Keratinocyte (primary cell): ENCODE results near the gene LRRC52. TPM values are rescaled to one million over a fixed set of nuclear protein-coding genes. Genes with fewer than 3 reads are reported as not detected.

Source experiments
- DNase-seq: peaks from one replicate; pipeline ENCODE4 v3.0.0-alpha.2; 2011; ENCODE audit warnings: low read depth, missing footprints, low spot score
- FAIRE-seq: peaks from 2 replicates; lab custom pipeline; 2011; peaks lifted over from hg19 to GRCh38; lab: Jason Lieb, UNC
- H2AFZ ChIP-seq: 2 replicates; pipeline ENCODE4 v1.6.0; 2012; ENCODE audit warnings: low read length, control low read depth, inconsistent platforms; ENCODE audit not compliant: control insufficient read depth
- H3K27ac ChIP-seq: 2 replicates; pipeline ENCODE4 v1.5.1; 2011; ENCODE audit warnings: low read length; ENCODE audit not compliant: control insufficient read depth, insufficient read depth
- H3K27me3 ChIP-seq: 3 replicates; pipeline ENCODE4 v1.6.0; 2011; ENCODE audit warnings: low read length; ENCODE audit not compliant: control insufficient read depth, insufficient read depth; ENCODE audit errors: extremely low read depth
- H3K36me3 ChIP-seq, 2 experiments: 2 replicates in 1 of 2; 3 replicates in 1 of 2; pipeline ENCODE4 v1.5.1; 2011; ENCODE audit warnings: low read length in 2 of 2, mild to moderate bottlenecking in 1 of 2; ENCODE audit not compliant: control insufficient read depth in 2 of 2, insufficient read depth in 2 of 2; ENCODE audit errors: extremely low read depth in 1 of 2
- H3K4me1 ChIP-seq: 3 replicates; pipeline ENCODE4 v1.5.1; 2011; ENCODE audit warnings: low read length; ENCODE audit not compliant: control insufficient read depth, insufficient read depth; ENCODE audit errors: extremely low read depth
- H3K4me2 ChIP-seq: 3 replicates; pipeline ENCODE4 v1.6.0; 2011; ENCODE audit warnings: low read depth, low read length; ENCODE audit not compliant: control insufficient read depth, insufficient read depth; ENCODE audit errors: extremely low read depth
- H3K4me3 ChIP-seq, 3 experiments: fragments of 200-600 bp in 1 of 3; sonication (generic) in 1 of 3; 2 replicates in 2 of 3; 3 replicates in 1 of 3; pipeline ENCODE4 v1.5.1; 2011 to 2016; ENCODE audit warnings: low read length in 3 of 3, mild to moderate bottlenecking in 3 of 3, control low read depth in 2 of 3, inconsistent platforms in 1 of 3, low read depth in 1 of 3, mixed read lengths in 1 of 3, mixed run types in 1 of 3, moderate library complexity in 1 of 3; ENCODE audit not compliant: control insufficient read depth in 2 of 3, insufficient read depth in 2 of 3; ENCODE audit errors: extremely low read depth in 1 of 3
- H3K79me2 ChIP-seq: 2 replicates; pipeline ENCODE4 v1.6.0; 2012; ENCODE audit warnings: low read length; ENCODE audit not compliant: control insufficient read depth, insufficient read depth
- H3K9ac ChIP-seq: 3 replicates; pipeline ENCODE4 v1.6.0; 2011; ENCODE audit warnings: low read length; ENCODE audit not compliant: control insufficient read depth, insufficient read depth; ENCODE audit errors: extremely low read depth
- H3K9me1 ChIP-seq: 3 replicates; pipeline ENCODE4 v1.6.0; 2011; ENCODE audit warnings: low read length; ENCODE audit not compliant: control insufficient read depth, insufficient read depth; ENCODE audit errors: extremely low read depth
- H3K9me3 ChIP-seq: 2 replicates; pipeline ENCODE4 v1.5.1; 2012; ENCODE audit warnings: low read depth, low read length; ENCODE audit not compliant: control insufficient read depth
- H4K20me1 ChIP-seq: 3 replicates; pipeline ENCODE4 v1.6.0; 2011; ENCODE audit warnings: low read length; ENCODE audit not compliant: control insufficient read depth, insufficient read depth; ENCODE audit errors: extremely low read depth
- CTCF ChIP-seq, 3 experiments: IDR thresholded peaks in 1 of 3; conservative IDR thresholded peaks in 1 of 3; optimal IDR thresholded peaks in 1 of 3; 2 replicates in 2 of 3; 3 replicates in 1 of 3; pipeline versions ENCODE3 to v1.5.1; 2011; ENCODE audit warnings: low read length in 3 of 3, mild to moderate bottlenecking in 3 of 3, moderate library complexity in 2 of 3, control low read depth in 1 of 3, inconsistent platforms in 1 of 3; ENCODE audit not compliant: insufficient read depth in 2 of 3; ENCODE audit errors: extremely low read depth in 1 of 3
- EZH2 ChIP-seq: IDR thresholded peaks from one replicate; pipeline ENCODE4 v1.6.1; 2012; ENCODE audit warnings: inconsistent platforms, mild to moderate bottlenecking, low read length, moderate library complexity
- dilution Hi-C: fragments of 300-500 bp; cut with MboI; formaldehyde crosslinking; loops from one replicate; pipeline ENCODE4 v1.7.0; 2020; ENCODE audit warnings: low sequenced_read_pairs; ENCODE audit not compliant: extremely low pct_ligation_motif_present
- polyA plus RNA-seq, 5 experiments: library from polyadenylated mRNA; depleted of rRNA in 3 of 5; stranded (reverse) in 3 of 5; stranded (forward) in 1 of 5; unstranded in 1 of 5; fragments of >200 nt; gene quantifications; 1 replicate in 1 of 5; 2 replicates in 3 of 5; 3 replicates in 1 of 5; pipeline versions ENCODE4 v1.2.1 to v1.2.3, GENCODE V29; 2011 to 2012; ENCODE audit warnings: missing spikeins in 2 of 5, low read depth in 1 of 5, low replicate concordance in 1 of 5

Gene LRRC52
- polyA plus RNA-seq, 1 donor (not counting 4 experiments of a cell fraction or from before 2014, with no cell fraction given): not detected

GRCh38 chr1:165575468-165576099 lies 31.8 kb downstream of the LRRC52 start:
- no peak overlapping the region for H3K27ac ChIP-seq
- no peak overlapping the region for H3K9ac ChIP-seq
- H3K4me1 ChIP-seq: peaks cover 4% of the 10 kb centered on the region
- DNase-seq (no peak), FAIRE-seq (no peak)
- H3K27me3 ChIP-seq: peaks cover 3% of the 10 kb centered on the region
- H3K9me1 ChIP-seq: no peaks in the 10 kb centered on the region
- no peak for TF ChIP-seq CTCF (optimal IDR thresholded peaks at IDR 0.05 in 1 of 3, IDR thresholded peaks at IDR 0.05 in 1 of 3, conservative IDR thresholded peaks at IDR 0.05 in 1 of 3; ENCODE audit: extremely low read depth in 1 of 3, insufficient read depth in 2 of 3, low read length in 3 of 3)
- no peak for TF ChIP-seq EZH2
- no peak overlapping the region for H3K4me3 ChIP-seq
- H2AFZ ChIP-seq: no peak overlapping the region
- dilution Hi-C loops: no loop called here
- no peaks in the 10 kb centered on the region for H3K36me3 ChIP-seq
- H3K9me3 ChIP-seq: no peaks in the 10 kb centered on the region
- no peaks in the 10 kb centered on the region for H3K79me2 ChIP-seq
- H4K20me1 ChIP-seq: no peaks in the 10 kb centered on the region
- no peak overlapping the region for H3K4me2 ChIP-seq

GRCh38 chr1:165576536-165576935 lies 32.7 kb downstream of the LRRC52 start:
- Histone ChIP-seq H3K36me3 (no peaks in the 10 kb centered on the region), H3K4me1 (peaks cover 12% of the 10 kb centered on the region), H3K79me2 (no peaks in the 10 kb centered on the region), H3K9ac (no peak overlapping the region), H3K4me2 (no peak overlapping the region), H3K27ac (no peak overlapping the region), H3K27me3 (peaks cover 3% of the 10 kb centered on the region), H3K9me1 (no peaks in the 10 kb centered on the region), H3K4me3 (no peak overlapping the region), H2AFZ (no peak overlapping the region), H3K9me3 (no peaks in the 10 kb centered on the region), H4K20me1 (no peaks in the 10 kb centered on the region)
- dilution Hi-C loops: no loop called here
- FAIRE-seq: no peak
- DNase-seq: no peak
- no peak for TF ChIP-seq CTCF (optimal IDR thresholded peaks at IDR 0.05 in 1 of 3, IDR thresholded peaks at IDR 0.05 in 1 of 3, conservative IDR thresholded peaks at IDR 0.05 in 1 of 3; ENCODE audit: extremely low read depth in 1 of 3, insufficient read depth in 2 of 3, low read length in 3 of 3)
- no peak for TF ChIP-seq EZH2
